UCSD-AML1 (cell line): ENCODE results near the gene FA2H.
A peak's percentile ranks its signal among the peaks of the same experiment; 100 is the strongest.

Experiments used
- DNase-seq: peaks from one replicate; lab custom pipeline; 2025; ENCODE audit not compliant: unreplicated experiment; lab: John Stamatoyannopoulos, UW

The FA2H gene

DNA sequence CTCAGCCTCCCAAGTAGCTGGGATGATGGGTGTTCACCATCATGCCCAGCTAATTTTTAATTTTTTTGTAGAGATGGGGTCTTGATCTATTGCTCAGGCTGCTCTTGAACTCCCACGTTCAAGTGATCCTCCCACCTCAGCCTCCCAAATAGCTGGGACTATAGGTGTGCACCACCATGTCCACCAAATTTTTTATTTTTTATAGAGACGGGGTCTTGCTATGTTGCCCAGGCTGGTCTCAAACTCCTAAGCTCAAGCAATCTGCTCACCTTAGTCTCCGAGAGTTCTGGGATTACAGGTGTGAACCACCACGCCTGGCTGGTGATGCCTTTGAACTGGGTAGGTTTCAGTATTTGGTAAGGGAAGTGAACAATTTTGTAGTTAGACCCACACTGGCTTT, 30.1 kb downstream of the FA2H start:
- no peak for DNase-seq

DNA sequence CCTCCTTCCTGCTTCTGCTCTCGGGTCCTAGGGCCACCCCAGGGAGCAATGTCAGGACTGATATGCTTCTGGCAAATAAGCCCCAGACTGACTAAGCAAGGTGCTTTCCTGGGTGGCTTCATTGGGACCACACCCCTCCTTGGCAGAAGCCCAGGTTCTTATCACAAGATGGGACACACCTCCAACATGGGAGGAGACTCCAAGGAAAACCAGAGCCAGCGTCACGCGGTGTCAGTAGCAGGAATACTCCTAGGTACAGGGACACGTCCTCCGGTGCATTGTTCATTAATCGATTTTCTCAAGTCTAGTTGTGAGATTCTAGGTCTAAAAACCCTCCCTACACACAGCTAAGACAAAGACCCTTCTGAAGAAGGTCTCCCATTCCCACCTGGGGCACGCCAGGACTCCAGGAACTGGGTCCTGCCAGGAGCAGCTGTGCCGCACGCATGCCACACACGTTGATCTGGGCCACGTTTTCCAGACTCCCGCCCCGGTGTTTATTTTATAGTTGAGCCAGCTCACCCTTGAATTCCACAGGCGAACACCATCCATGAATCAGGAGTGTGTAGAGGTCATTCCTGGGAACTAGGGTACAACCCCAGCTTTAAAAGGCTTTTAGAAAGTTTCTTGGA, 30.8 kb downstream of the FA2H start:
- DNase-seq = no peak

DNA sequence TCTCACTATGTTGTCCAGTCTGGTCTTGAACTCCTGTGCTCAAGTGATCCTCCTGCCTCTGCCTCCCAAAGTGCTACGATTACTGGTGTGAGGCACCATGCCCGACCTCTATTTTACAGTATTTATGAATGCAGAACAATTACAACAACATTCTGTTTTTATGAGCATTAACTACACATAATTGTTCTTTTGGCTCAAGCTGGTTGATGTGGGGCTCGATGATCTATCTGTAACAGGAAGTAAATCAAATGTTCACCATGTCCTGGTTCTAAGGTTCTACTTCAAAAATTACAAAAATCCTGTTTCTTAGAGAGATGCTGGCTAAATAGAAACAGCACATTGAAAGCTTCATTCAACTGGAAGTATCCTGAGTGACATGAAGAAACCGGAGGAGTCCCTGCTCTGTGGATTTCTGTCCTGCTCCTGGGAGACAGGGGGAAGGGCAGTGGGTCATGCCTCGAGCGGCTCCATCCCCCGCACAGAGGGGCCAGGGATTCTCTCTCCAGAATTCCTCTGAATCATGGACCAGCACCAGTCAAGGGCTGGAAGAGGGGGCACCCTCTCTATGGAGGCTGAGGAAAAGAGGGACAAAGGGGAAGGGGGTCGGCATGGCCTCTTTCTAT, 31.5 kb downstream of the FA2H start:
- no peak for DNase-seq

GRCh38 chr16:74742051-74742481, 32.6 kb downstream of the FA2H start:
- no peak for DNase-seq

DNA sequence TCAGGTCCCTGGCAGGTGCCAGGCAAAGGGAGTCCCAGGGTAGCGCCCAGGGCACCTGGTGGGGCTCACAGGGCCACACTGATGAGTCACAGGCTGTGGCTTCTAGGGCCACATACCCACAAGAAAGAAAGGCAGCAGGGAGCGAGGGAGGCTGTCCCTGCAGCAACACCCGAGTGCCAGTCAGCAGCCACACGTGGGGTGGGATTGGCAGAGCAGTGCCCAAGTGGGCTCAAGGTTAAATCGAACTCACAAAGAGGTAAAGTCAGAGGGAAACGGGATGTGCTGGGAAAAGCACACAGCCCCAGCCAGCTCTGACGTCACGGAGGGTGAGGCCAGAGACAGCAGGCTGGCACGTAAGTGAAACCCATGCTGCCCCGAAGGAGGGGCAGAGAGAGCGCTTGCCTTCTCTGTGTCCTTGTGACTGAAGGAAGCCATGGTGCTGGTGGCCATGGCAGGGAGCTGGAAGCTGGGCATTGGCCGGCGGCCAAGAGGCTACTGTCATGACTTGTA, 33.8 kb downstream of the FA2H start:
- DNase-seq = no peak

DNA sequence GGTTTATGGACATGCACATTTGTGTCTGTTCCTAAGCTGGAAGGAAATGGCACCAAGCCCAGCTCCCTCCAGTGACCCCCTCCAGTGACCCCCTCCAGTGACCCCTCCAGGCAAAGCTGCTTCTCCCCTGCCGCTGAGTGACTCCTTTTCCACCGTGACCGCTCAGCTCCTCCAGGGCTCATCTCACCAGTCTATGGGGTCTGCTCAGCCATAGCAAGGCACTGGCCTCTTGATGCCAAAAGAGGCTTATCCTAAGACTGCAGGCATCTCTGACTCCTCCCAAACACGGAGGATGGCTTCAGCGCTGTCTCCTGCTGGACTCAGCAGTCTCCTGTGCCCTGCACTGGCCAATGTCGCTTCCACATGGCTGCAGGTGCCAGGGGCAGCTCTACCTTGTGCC, 35.3 kb downstream of the FA2H start:
- no peak for DNase-seq

GRCh38 chr16:74738816-74739215, 35.8 kb downstream of the FA2H start:
- no peak for DNase-seq

- peak; percentile 25 for DNase-seq
Observed at GRCh38 chr16:74738113-74738541, 36.5 kb downstream of the FA2H start.

DNA sequence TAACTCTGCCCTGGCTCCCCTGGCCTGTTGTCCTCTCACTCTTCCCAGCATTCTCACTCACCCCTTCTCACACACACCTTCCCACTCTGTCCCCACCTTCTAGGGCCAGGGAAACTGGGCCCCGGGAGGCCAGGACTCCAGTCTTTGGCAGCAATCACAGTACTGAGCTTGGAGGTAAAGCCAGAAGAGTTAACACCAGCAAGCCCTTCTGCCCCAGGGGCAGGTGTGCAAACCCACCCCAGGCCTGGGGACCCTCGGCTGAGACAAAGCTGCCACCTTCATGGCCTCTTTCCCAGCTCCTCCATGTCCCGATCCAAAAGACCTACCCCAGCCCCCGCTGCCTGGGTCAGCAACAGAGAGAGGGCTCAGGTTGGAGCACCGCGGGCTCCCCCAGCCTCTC, 37.1 kb downstream of the FA2H start:
- no peak for DNase-seq

DNA sequence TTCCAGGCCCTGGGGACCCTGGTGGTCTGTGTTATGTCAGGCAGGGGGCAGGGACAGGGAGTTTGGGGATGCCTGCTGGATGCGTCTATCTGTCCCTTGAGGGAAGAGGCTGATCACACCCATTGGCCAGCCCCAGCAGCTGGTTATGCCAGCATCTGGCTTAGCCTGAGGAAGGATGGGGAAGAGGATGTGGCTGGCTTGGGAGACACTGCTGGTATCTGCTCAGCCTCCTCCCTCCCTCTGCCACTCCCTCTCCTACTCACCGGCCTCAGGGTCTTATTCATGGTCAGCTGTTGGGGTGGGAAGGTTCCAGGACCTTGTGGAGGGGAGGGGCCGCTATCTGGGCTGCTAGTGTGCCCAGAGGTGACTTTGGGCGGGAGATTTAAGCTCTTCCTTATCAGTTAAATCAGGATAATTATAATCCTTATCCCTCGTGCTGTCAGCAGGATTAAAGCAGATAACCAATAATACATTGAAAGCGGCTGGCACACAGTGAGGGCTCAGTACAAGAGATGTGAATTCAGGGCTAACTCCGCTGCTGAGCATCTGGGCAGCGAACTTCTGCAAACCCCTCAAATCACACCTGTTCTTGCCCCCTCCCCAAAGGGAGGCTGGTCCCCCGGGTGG, 38.0 kb downstream of the FA2H start:
- no peak for DNase-seq

DNA sequence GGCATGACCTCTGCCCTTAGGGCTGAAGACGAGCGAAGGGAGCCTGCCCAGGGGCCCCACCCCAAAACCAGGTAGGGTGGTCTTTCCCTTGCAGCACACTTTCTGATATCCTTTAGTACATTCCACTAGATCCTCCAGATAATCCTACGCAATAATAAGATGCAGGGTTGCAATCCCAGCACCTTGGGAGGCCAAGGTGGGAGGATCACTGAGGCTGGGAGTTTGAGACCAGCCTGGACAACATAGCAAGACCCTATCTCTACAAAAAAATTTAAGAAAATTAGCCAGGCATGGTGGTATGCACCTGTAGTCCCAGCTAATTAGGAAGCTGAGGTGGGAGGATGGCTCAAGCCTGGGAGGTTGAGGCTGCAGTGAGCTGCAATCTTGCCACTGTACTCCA, 39.1 kb downstream of the FA2H start:
- DNase-seq = no peak

DNA sequence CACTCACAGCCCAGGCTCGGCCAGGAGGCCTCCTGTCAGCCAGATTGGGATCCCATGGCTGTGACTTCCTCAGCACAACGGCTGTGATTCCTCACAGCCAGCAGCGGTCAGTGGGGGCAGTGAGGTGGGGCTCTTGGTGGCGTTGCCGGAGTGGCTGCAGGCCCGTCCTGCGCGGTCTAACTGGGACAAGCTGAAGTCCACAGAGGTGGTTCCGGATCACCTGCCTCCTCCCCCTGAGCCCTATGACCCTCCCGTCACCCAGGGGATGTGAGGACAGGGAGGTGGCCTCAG, 39.5 kb downstream of the FA2H start:
- DNase-seq = no peak

DNA sequence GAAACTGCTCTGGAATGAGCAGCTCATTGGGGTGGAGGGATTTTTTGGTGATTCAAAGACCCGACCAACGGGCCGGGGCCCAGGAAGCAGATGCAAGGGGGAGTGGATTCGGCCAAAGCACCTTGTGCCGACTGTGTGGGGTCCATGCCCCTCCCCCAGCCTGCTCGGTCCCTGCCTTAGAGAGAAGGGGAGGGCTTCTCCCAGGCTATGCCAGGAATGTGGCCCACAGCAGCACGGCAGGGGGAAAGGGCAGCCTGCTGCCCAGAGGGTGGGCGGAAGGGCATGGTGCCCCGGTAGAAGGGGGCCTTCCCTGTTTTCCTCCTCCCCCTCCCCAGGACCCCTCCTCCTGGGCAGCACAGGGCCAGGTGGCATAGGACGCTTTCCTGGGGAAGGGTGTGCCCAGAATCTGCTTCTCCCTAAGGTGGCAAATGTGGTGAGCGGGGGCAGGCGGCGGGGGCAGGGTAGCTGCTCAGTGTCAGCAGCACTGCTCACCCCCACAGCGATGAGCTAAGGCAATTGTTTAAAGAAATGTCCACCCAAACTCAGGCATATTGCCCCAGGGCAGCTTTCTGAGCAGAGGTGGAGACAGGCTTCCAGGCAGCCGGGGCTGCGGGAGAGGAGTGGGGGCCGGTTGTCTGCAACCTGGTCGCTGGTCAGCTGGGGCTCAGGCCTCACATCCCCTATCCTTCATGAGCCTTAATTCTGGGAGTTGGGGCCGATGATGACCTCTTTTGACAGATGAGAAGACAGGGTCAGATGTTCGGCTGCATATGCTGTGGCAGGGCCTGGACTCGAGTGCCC, 40.1 kb downstream of the FA2H start:
- no peak for DNase-seq

DNA sequence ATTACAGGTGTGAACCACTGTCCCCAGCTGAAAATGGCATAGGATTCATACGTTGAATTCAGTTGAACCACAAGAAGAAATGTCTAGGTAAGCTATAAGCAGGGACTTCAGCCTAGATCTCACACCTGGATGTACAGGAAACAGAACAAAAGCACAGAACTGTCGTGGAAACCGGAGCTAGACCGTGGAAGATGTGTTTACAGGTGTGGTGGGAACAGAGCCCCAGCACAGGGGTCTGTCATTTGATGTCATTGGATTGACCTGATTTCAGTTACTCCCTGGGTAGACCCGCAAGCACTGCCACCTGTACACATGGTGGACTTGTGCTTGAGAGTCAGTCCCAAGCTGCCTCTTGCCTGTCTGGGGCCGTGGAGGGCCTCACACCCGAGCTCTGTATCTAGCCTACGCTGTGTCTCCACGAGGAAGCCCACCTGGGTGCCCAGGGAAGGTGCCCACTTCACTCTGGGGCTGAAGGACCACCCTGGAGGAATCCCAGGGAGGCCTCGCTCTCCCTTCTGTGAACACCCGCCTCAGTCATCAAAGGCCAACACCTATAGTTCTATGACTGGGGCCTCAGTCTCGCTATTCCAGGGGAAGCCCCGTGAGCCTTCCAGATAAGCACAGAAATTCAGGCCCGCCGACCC, 41.8 kb downstream of the FA2H start:
- no peak for DNase-seq

- no peak for DNase-seq
Observed at GRCh38 chr16:74731853-74732477, 42.7 kb downstream of the FA2H start.

DNA sequence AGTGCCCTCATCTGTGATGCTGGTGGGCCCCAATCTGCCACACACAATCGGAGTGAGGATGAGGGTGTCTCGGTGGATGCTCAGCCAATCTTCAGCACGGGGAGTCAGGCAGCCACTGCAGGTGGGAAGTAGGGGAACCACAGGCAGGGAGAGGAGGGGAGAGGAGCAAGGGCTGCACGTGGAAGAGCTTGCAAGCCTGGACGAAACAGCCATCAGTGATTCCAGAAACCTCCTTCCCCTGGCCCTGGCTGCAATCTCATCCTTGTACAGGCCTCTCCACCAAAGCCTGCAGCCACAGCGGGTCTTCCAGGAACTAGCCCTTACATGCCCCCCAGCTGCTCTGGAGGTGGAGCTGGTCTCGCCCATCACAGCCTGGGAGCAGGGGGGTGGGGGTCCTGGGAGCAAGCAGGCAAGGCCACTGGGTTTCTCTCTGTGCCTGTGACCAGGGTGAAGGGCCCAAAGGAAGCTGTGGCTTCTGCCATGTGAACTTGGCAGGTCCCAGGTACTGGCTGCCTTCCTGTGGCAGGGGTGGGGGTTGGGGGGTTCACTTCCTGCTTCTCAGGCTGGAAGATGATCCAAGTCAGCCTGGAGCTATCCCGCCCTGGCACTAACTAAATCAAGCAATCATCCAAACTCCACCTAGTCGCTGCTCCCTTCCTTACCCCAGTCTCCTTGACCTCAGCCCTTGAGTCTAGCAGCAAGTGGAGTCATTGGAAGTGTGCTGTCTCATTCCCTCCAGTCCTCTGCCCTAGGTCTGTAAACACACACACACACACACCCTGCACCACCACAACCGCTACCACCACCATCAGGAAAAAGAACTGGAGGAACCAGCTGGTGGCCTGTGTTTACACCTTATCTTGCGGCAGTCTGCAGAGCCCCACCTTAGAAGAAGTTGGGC, 44.6 kb downstream of the FA2H start:
- DNase-seq = peak; percentile 70

DNA sequence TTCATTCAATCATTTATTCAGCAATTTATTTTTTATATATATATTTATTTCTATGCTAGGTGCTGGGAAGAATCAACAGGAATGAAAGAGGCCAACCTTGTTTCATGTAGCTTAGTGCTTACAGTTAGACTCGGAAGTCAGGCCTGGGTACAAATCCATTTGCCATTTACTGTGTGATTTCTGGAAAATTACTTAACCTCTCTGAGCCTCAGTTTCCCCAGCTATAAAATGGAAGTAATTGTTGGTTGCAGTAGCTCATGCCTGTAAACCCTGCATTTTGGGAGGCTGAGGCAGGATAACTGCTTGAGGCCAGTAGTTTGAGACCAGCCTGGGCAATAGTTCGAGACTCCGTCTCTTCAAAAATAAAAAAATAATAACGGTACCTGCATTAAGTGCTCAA, 46.7 kb downstream of the FA2H start:
- DNase-seq = no peak

- peak; percentile 23 for DNase-seq
Observed at GRCh38 chr16:74726716-74727115, 47.9 kb downstream of the FA2H start.

- DNase-seq = no peak
Observed at GRCh38 chr16:74725651-74726455, 48.8 kb downstream of the FA2H start.
